SK-N-DZ (cell line): ENCODE results near the gene RAB40C.

ENCODE experiments used
- DNase-seq: peaks from one replicate; pipeline ENCODE4 v3.0.0-alpha.2; 2015; ENCODE audit warnings: low spot score

Gene RAB40C

GRCh38 chr16:574021-574760 lies 15.7 kb upstream of the RAB40C start:
- DNase-seq, result no peak

DNA sequence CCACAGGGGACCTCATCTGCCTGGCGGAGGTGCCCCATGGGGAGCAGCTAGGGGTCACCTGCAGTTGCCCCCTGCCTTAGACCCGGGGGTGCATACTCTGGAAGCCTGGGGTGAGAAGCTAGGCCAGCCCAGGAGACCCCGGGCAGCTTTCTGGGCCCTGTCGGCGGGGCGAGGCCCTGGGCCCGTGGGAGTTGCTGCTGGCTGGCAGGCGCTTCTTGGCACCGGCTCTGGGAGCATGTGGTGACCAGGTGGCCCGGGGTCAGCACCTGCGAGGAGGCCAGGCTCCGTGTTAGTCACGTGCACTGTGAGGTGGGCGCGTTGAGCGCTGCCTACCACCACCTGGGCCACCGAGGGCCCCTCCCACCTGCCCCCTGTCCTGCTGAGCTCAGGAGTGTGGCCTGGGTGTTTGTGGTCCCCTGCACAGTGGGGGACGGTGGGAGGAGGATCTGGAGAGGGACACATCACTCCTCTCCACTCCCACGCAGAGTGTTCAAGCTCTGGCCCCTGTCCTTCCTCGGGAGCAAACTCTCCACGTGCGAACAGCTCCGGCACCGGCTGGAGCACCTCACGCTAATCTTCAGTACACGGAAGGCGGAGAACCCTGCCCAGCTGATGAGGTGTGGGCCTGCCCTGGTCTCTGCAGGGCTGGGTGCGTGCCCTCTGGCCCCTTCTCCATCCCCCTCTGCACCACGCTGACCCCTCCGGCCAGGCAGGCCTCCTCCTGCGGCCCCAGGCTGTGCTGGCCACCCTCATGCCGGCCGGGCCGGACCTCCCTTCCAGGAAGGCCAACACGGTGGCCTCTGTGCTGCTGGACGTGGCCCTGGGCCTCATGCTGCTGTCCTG lies 14.3 kb upstream of the RAB40C start:
- no peak for DNase-seq

DNA sequence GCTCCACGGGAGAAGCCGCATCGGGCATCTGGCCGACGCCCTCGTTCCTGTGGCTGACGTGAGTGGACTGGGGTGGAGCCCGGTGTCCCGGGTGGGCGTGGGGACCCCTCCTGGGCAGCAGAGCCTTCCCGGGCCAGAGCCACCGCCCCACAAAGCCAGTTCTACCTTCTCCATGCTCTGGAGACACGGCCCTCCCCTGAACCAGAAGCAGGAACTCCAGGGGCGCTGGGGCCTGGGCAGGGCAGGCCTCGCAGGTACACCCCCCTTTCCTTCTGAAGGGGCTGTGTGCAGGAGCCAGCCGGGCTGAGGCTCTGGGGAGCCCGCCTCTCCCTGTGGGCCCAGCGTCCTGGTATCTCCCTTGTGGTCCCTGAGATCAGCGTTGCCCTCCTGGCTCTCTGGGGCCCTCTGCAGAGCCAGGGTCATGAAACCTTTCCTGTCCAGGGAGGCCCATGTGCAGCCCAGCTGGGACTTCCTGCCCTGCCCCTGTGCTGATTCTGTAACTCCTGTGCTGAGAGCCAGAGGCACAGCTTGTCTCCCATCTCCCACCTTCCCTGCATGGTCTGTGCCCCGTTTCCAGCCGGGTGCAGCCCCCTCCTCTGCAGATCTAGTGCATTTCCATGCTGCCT lies 13.6 kb upstream of the RAB40C start:
- DNase-seq, result no peak

GRCh38 chr16:576823-577201 lies 13.1 kb upstream of the RAB40C start:
- no peak for DNase-seq

- no peak for DNase-seq
Observed at GRCh38 chr16:577796-578195, 12.1 kb upstream of the RAB40C start.

DNA sequence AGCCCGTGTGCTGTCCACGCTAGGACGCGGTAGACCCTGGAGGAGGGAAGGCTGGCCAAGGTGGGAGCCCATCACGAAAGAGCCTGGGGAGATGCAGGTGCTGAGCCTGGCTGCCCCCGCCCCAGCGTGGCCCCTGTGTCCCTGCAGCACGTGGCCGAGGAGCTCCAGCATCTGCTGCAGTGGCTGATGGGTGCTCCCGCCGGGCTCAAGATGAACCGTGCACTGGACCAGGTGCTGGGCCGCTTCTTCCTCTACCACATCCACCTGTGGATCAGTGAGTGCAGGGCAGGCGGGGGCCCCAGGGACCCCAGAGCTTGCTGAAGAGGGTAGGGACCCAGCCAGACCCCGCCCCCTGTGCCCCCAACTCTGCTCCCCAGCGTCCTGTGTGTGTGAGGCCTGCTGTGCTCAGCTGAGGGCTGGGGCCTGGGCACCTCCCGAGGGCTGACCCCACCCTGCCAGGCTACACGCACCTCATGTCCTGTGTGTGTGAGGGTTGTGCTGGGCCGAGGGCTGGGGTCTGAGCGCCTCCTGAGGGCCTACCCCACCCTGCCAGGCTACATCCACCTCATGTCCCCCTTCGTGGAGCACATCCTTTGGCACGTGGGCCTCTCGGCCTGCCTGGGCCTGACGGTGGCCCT lies 11.5 kb upstream of the RAB40C start:
- no peak for DNase-seq

GRCh38 chr16:578870-579405 lies 10.9 kb upstream of the RAB40C start:
- peak; percentile 79 for DNase-seq

DNA sequence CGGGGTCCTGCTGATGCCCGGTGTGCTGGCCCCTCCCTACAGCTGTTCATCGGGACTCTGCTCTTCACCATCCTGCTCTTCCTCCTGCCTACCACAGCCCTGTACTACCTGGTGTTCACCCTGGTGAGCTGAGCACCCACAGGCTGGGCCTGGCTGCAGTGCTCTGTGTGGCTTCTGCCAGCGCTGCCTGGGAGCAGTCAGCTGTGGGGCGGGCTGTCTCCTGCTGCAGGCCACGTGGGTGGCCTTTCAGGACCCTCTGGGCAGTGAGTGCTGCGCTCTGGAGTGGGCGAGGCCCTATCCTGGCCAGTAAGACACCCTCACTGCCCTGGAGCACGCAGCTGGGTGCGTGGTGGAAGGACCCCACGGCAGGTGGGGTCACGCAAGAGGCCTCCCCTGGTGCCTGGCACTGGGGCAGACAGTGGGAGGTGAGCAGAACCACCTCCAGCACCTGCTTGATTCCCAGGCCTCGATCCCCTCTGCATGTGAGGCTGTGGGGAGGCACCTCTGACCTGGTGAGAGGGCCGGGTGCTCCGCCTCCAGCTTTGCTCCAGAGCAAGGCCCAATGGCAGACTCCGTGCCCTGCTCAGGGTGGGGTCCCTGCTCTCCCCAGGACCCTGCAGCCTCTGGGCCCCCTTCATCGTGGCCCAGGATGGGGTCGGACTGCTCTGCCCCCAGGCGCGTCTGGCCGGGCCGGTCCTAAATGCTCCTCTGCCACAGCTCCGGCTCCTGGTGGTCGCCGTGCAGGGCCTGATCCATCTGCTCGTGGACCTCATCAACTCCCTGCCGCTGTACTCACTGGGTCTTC lies 9.5 kb upstream of the RAB40C start:
- no peak for DNase-seq

DNA sequence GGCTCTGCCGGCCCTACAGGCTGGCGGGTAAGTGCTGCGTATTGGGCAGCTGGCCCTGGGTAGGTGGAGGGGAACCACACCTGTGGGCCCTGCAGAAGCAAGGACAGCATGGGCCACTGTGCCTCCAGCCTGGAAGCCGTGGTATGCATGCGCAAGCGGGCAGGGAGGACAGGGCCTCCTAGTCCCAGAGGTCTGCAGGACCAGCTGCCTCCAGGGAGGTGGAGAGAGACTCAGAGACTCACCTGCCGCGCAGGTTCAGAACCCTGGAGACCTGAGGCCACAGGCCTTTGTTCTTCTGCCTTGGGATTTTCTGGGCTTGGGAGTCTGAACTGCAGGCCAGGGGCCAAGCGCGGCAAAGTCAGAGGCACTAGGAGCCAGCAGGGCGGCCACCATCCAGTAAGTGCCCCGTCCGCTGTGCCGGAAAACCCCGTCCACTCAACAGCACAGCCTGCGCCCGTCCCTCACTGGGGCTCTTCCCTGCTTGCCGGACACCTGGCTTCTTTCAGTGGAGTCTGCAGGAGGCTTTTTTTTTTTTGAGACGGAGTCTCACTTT lies 8.8 kb upstream of the RAB40C start:
- no peak for DNase-seq

GRCh38 chr16:582218-582613 lies 7.7 kb upstream of the RAB40C start:
- DNase-seq, result no peak

DNA sequence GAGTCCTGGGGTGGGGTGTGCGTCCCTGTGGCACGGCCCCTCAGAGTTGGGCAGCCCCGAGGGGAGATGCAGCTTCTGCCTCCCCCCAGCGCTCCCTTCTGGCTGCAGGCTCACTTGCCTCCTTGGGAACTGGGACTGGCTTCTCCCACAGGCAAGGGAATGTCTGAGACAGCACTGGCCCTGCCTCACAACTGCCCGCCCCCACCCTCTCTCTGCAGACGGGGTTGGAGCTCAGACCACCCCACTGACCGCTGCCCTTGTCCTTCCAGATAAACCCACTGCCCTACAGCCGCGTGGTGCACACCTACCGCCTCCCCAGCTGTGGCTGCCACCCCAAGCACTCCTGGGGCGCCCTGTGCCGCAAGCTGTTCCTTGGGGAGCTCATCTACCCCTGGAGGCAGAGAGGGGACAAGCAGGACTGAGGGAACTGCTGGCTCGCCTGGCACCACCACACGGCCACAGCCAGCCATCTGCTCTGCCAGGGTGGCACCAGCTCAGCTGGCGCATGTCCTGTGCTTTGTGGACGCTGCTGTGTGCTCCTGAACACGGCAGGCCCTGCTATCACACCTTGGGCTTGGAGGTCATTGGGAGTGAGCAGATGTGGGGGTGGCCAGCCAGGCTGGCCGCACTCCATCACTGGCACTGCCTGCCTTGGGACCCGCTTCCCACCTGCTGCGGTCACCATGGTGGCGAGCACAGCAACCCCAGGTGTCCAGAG lies 7.1 kb upstream of the RAB40C start:
- peak; percentile 8 for DNase-seq

GRCh38 chr16:583470-583814 lies 6.4 kb upstream of the RAB40C start:
- DNase-seq, result peak; percentile 38

DNA sequence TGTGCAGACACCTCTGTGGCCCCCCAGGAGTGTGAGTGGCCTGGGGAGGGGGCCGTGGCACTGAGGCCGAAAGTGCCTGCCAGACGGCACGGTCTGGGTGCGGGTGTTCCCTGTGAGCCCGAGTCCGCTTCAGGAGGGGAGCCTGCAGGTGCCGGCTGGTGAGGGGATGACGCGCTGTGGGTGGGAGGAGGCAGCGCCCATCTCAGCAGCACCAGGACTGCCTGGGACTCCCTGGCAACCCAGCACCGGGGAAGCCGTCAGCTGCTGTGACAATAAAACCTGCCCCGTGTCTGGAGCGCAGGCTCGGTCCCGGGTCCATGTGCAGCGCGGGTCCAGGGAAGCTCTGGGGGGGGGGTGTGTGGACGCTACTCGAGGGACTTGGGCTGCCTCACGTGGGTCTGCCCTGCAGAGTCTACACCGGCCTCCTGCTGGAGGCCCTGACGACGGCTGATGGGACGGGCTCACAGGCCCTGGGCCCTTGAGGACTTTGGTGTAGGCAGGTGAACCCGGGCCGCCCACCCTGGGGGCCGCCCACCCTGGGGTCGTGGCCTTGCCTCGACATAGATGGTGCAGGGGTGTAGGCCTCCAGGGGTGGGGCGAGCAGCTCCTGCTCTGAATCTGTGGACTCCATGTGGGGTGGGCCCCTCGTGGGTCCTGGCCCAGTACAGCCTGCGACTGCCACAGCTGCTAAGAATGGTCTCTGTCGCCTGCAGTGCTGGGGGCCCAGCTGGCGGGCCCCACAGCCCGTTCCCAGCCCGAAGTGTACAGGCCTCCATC lies 5.9 kb upstream of the RAB40C start:
- peak; percentile 44 for DNase-seq

DNA sequence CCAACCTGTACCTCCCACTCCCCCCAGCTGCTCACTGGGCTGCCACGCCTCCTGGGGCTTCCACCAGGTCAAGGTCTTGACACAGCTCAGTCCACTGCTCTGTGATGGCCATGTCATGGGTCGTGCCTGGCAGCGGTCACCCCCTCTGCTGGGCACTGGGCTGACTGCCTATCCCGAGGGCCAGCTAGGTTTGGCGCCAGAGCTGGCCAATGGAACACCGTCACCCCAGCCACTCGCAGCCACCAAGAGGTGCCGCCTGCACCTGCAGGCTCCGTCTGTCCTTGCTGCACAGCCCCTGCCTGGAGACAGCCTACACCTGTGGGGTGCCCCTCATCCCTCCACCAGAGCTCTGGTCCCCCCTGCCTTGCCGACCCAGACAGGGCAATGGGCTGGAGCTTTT lies 4.5 kb upstream of the RAB40C start:
- DNase-seq, result peak; percentile 42

- DNase-seq, result peak; percentile 15
Observed at GRCh38 chr16:586047-586644, 3.7 kb upstream of the RAB40C start.

DNA sequence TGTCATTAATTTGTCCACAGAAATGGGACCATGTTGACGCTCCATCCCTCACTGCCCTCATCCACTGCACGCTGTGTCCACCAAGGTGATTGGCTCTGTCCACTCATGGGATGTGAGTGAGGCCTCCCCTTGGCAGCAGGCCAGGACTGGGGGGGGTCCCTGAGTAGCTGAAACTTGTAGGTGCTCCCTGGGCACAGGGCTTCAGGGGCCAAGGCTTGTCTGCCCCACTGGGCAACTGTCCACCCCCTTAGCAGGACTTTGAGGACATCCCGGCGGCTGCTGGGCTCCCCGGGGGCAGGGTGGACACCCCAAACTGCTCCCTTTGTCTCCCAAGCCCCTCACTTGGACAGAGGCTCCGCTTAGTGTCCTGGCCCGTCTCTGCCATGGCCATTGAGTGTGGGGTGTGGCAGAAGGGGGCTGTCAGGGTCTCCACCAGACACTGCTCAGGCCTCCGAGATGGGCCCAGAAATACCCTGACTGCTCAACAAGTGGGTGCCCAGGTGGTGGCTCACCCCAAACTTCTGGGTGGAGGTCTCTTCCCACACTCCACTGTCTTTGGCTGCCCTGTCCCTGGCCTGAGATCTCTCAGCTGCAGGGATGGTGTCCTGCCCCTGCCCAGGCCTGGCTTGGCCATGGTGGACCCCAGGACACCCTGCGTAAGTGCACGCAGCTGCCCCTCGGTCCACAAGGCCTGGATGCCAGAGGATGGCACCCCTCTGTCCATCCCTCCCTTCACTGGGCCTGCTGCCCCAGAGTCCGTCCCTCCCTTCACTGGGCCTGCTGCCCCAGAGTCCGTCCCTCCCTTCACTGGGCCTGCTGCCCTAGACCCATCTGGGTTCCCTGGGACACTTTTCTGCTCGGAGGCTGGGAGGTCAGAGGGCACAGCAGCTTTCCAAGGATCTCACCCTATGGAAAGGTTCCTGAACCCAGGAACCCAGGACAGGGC lies 2.9 kb upstream of the RAB40C start:
- DNase-seq, result peak; percentile 23

GRCh38 chr16:588639-588888 lies 1.3 kb upstream of the RAB40C start:
- peak; percentile 50 for DNase-seq
